Measurements from ENCODE around the gene COL4A4. TPM values are rescaled to one million over a fixed set of nuclear protein-coding genes. Genes with fewer than 3 reads are reported as not detected.

COL4A4 gene
- total and polyA plus RNA-seq, 2 donors, result 0.90 to 2.3 TPM

GRCh38 chr2:227057743-227058447 lies 106.1 kb downstream of the COL4A4 start:
- no peak for DNase-seq (ENCODE audit: extremely low spot score)
- H3K4me1 ChIP-seq (ENCODE audit: insufficient read depth), result no peaks in the 10 kb centered on the region
- 76% methylated on average over 3 of the region's 3 CpGs for WGBS
- H3K36me3 ChIP-seq (ENCODE audit: insufficient read depth), result no peaks in the 10 kb centered on the region
- H3K27ac ChIP-seq (ENCODE audit: low read depth), result no peak overlapping the region
- no peak overlapping the region for H3K4me3 ChIP-seq (ENCODE audit: low read depth, low read length)

GRCh38 chr2:227057060-227057459 lies 106.9 kb downstream of the COL4A4 start:
- Histone ChIP-seq H3K36me3 (ENCODE audit: insufficient read depth) (no peaks in the 10 kb centered on the region), H3K4me1 (ENCODE audit: insufficient read depth) (no peaks in the 10 kb centered on the region), H3K4me3 (ENCODE audit: low read depth, low read length) (no peak overlapping the region), H3K27ac (ENCODE audit: low read depth) (no peak overlapping the region)
- WGBS, result 85% methylated on average over 1 of the region's 1 CpG
- DNase-seq (ENCODE audit: extremely low spot score), result no peak

- Histone ChIP-seq H3K27ac (ENCODE audit: low read depth) (no peak overlapping the region), H3K36me3 (ENCODE audit: insufficient read depth) (no peaks in the 10 kb centered on the region), H3K4me3 (ENCODE audit: low read depth, low read length) (no peak overlapping the region), H3K4me1 (ENCODE audit: insufficient read depth) (no peaks in the 10 kb centered on the region)
- WGBS, result 21% methylated on average over 1 of the region's 1 CpG
- no peak for DNase-seq (ENCODE audit: extremely low spot score)
These were observed 110.0 kb downstream of the COL4A4 start for GRCh38 chr2:227054006-227054405.

GRCh38 chr2:227052879-227053278 lies 111.1 kb downstream of the COL4A4 start:
- Histone ChIP-seq H3K4me3 (ENCODE audit: low read depth, low read length) (no peak overlapping the region), H3K36me3 (ENCODE audit: insufficient read depth) (no peaks in the 10 kb centered on the region), H3K4me1 (ENCODE audit: insufficient read depth) (no peaks in the 10 kb centered on the region), H3K27ac (ENCODE audit: low read depth) (no peak overlapping the region)
- no peak for DNase-seq (ENCODE audit: extremely low spot score)
- 47% methylated on average over 6 of the region's 6 CpGs for WGBS

- no peak overlapping the region for H3K4me3 ChIP-seq (ENCODE audit: low read depth, low read length)
- H3K27ac ChIP-seq (ENCODE audit: low read depth), result no peak overlapping the region
- 64% methylated on average over 3 of the region's 3 CpGs for WGBS
- H3K4me1 ChIP-seq (ENCODE audit: insufficient read depth), result no peaks in the 10 kb centered on the region
- no peak for DNase-seq (ENCODE audit: extremely low spot score)
- no peaks in the 10 kb centered on the region for H3K36me3 ChIP-seq (ENCODE audit: insufficient read depth)
These were observed 120.0 kb downstream of the COL4A4 start for GRCh38 chr2:227043981-227044380.

GRCh38 chr2:227038550-227039189 lies 125.3 kb downstream of the COL4A4 start:
- 52% methylated on average over 1 of the region's 1 CpG for WGBS
- DNase-seq (ENCODE audit: extremely low spot score), result no peak
- no peaks in the 10 kb centered on the region for H3K36me3 ChIP-seq (ENCODE audit: insufficient read depth)
- H3K27ac ChIP-seq (ENCODE audit: low read depth), result no peak overlapping the region
- H3K4me3 ChIP-seq (ENCODE audit: low read depth, low read length), result no peak overlapping the region
- H3K4me1 ChIP-seq (ENCODE audit: insufficient read depth), result no peaks in the 10 kb centered on the region

GRCh38 chr2:227036527-227036926 lies 127.5 kb downstream of the COL4A4 start:
- no peak overlapping the region for H3K4me3 ChIP-seq (ENCODE audit: low read depth, low read length)
- H3K4me1 ChIP-seq (ENCODE audit: insufficient read depth), result no peaks in the 10 kb centered on the region
- H3K36me3 ChIP-seq (ENCODE audit: insufficient read depth), result no peaks in the 10 kb centered on the region
- H3K27ac ChIP-seq (ENCODE audit: low read depth), result no peak overlapping the region
- WGBS, result 88% methylated on average over 3 of the region's 3 CpGs
- no peak for DNase-seq (ENCODE audit: extremely low spot score)

- Histone ChIP-seq H3K36me3 (ENCODE audit: insufficient read depth) (no peaks in the 10 kb centered on the region), H3K4me1 (ENCODE audit: insufficient read depth) (no peaks in the 10 kb centered on the region), H3K4me3 (ENCODE audit: low read depth, low read length) (no peak overlapping the region), H3K27ac (ENCODE audit: low read depth) (no peak overlapping the region)
- 35% methylated on average over 7 of the region's 7 CpGs for WGBS
- no peak for DNase-seq (ENCODE audit: extremely low spot score)
These were observed 128.2 kb downstream of the COL4A4 start for GRCh38 chr2:227035711-227036367.

- no peak for DNase-seq (ENCODE audit: extremely low spot score)
- H3K36me3 ChIP-seq (ENCODE audit: insufficient read depth), result no peaks in the 10 kb centered on the region
- H3K4me1 ChIP-seq (ENCODE audit: insufficient read depth), result no peaks in the 10 kb centered on the region
- 41% methylated on average over 16 of the region's 16 CpGs for WGBS
- H3K4me3 ChIP-seq (ENCODE audit: low read depth, low read length), result no peak overlapping the region
- H3K27ac ChIP-seq (ENCODE audit: low read depth), result no peak overlapping the region
These were observed 130.4 kb downstream of the COL4A4 start for GRCh38 chr2:227033471-227034148.

- no peak for DNase-seq (ENCODE audit: extremely low spot score)
- no peaks in the 10 kb centered on the region for H3K36me3 ChIP-seq (ENCODE audit: insufficient read depth)
- WGBS, result 56% methylated on average over 3 of the region's 3 CpGs
These were observed 132.6 kb downstream of the COL4A4 start for GRCh38 chr2:227031379-227031778.

GRCh38 chr2:227030789-227031188 lies 133.2 kb downstream of the COL4A4 start:
- no peaks in the 10 kb centered on the region for H3K4me1 ChIP-seq (ENCODE audit: insufficient read depth)
- 93% methylated on average over 2 of the region's 2 CpGs for WGBS
- no peak overlapping the region for H3K27ac ChIP-seq (ENCODE audit: low read depth)
- no peak overlapping the region for H3K4me3 ChIP-seq (ENCODE audit: low read depth, low read length)
- H3K36me3 ChIP-seq (ENCODE audit: insufficient read depth), result no peaks in the 10 kb centered on the region
- no peak for DNase-seq (ENCODE audit: extremely low spot score)

More at GRCh38 chr2:227031379-227031778, 132.6 kb downstream of the COL4A4 start:
- Histone ChIP-seq H3K27ac (ENCODE audit: low read depth) (no peak overlapping the region), H3K4me1 (ENCODE audit: insufficient read depth) (no peaks in the 10 kb centered on the region), H3K4me3 (ENCODE audit: low read depth, low read length) (no peak overlapping the region)

- H3K4me1 ChIP-seq (ENCODE audit: insufficient read depth), result no peaks in the 10 kb centered on the region
- DNase-seq (ENCODE audit: extremely low spot score), result no peak
- no peak overlapping the region for H3K27ac ChIP-seq (ENCODE audit: low read depth)
- 85% methylated on average over 3 of the region's 3 CpGs for WGBS
- no peak overlapping the region for H3K4me3 ChIP-seq (ENCODE audit: low read depth, low read length)
- H3K36me3 ChIP-seq (ENCODE audit: insufficient read depth), result no peaks in the 10 kb centered on the region
These were observed 134.4 kb downstream of the COL4A4 start for GRCh38 chr2:227029426-227030105.

- H3K27ac ChIP-seq (ENCODE audit: low read depth), result no peak overlapping the region
- WGBS, result 85% methylated on average over 2 of the region's 2 CpGs
- DNase-seq (ENCODE audit: extremely low spot score), result no peak
- no peaks in the 10 kb centered on the region for H3K4me1 ChIP-seq (ENCODE audit: insufficient read depth)
- no peak overlapping the region for H3K4me3 ChIP-seq (ENCODE audit: low read depth, low read length)
- H3K36me3 ChIP-seq (ENCODE audit: insufficient read depth), result no peaks in the 10 kb centered on the region
These were observed 138.5 kb downstream of the COL4A4 start for GRCh38 chr2:227025510-227025909.
